HG03558 (cell line): ENCODE data around the gene HECTD4.
"Not testable (repeated sequence)": the region's sequence is repeated elsewhere in the genome, so short reads cannot be mapped to it uniquely, and the experiment has no call there.

Experiments
- ATAC-seq: cut with Tn5 transposase; IDR thresholded peaks from one replicate; pipeline ENCODE4 v1.9.1; 2021; ENCODE audit warnings: moderate number of reproducible peaks; ENCODE audit not compliant: unreplicated experiment; ENCODE audit errors: extremely low read depth

The HECTD4 gene

GRCh38 chr12:112361271-112361670 is 21.0 kb downstream of the HECTD4 start:
- no peak for ATAC-seq

- no peak for ATAC-seq
Observed at GRCh38 chr12:112359290-112359689, 22.9 kb downstream of the HECTD4 start.

- no peak for ATAC-seq
Observed at GRCh38 chr12:112357214-112357613, 25.0 kb downstream of the HECTD4 start.

GRCh38 chr12:112354399-112354798 is 27.8 kb downstream of the HECTD4 start:
- ATAC-seq, result no peak

GRCh38 chr12:112353393-112353792 is 28.8 kb downstream of the HECTD4 start:
- ATAC-seq, result no peak

- ATAC-seq, result no peak
Observed at GRCh38 chr12:112352921-112353320, 29.3 kb downstream of the HECTD4 start.

GRCh38 chr12:112350593-112351592 is 31.3 kb downstream of the HECTD4 start:
- ATAC-seq, result no peak

- ATAC-seq, result no peak
Observed at GRCh38 chr12:112349431-112349830, 32.8 kb downstream of the HECTD4 start.

GRCh38 chr12:112348926-112349325 is 33.3 kb downstream of the HECTD4 start:
- ATAC-seq, result not testable (repeated sequence)

GRCh38 chr12:112347581-112347982 is 34.6 kb downstream of the HECTD4 start:
- no peak for ATAC-seq

GRCh38 chr12:112346194-112346593 is 36.0 kb downstream of the HECTD4 start:
- no peak for ATAC-seq

GRCh38 chr12:112344220-112344619 is 38.0 kb downstream of the HECTD4 start:
- ATAC-seq, result no peak

GRCh38 chr12:112342587-112342986 is 39.6 kb downstream of the HECTD4 start:
- no peak for ATAC-seq

GRCh38 chr12:112341046-112341825 is 41.0 kb downstream of the HECTD4 start:
- ATAC-seq, result no peak

- no peak for ATAC-seq
Observed at GRCh38 chr12:112340230-112340629, 42.0 kb downstream of the HECTD4 start.

GRCh38 chr12:112334999-112335398 is 47.2 kb downstream of the HECTD4 start:
- ATAC-seq, result not testable (repeated sequence)

GRCh38 chr12:112333019-112333418 is 49.2 kb downstream of the HECTD4 start:
- ATAC-seq, result no peak

- ATAC-seq, result no peak
Observed at GRCh38 chr12:112331886-112332285, 50.3 kb downstream of the HECTD4 start.

- ATAC-seq, result no peak
Observed at GRCh38 chr12:112330706-112331105, 51.5 kb downstream of the HECTD4 start.

GRCh38 chr12:112328456-112329124 is 53.6 kb downstream of the HECTD4 start:
- no peak for ATAC-seq
